Hindlimb muscle (tissue), 1 donor: ENCODE measurements around the gene C6. TPM values are rescaled to one million over a fixed set of nuclear protein-coding genes. Genes with fewer than 3 reads are reported as not detected.
A peak's percentile ranks its signal among the peaks of the same experiment; 100 is the strongest.
"Not testable (repeated sequence)": the region's sequence is repeated elsewhere in the genome, so short reads cannot be mapped to it uniquely, and the experiment has no call there.

ENCODE experiments used
- DNase-seq: peaks from one replicate; pipeline ENCODE4 v3.0.0-alpha.2; 2013
- polyA plus RNA-seq: library from polyadenylated mRNA; unstranded; fragments of 120-200 nt; gene quantifications from one replicate; pipeline ENCODE4 v1.2.1, GENCODE V29; 2013; ENCODE audit not compliant: insufficient read length

The C6 gene
- 0.19 TPM for polyA plus RNA-seq

GRCh38 chr5:41213340-41213739 is at the start of gene C6:
TSS of gene C6 (minus strand) at chr5:41213532. CDS start at chr5:41203230, 10,302 bp downstream.
- no peak for DNase-seq

- no peak for DNase-seq
Measured at GRCh38 chr5:41256400-41256799, 43.1 kb upstream of the C6 start.

GRCh38 chr5:41253109-41253508 is 39.8 kb upstream of the C6 start:
- DNase-seq: no peak

GRCh38 chr5:41252036-41252435 is 38.7 kb upstream of the C6 start:
- DNase-seq: no peak

GRCh38 chr5:41250351-41250987 is 37.1 kb upstream of the C6 start:
- DNase-seq: no peak

GRCh38 chr5:41247135-41247534 is 33.8 kb upstream of the C6 start:
- DNase-seq: no peak

- DNase-seq: no peak
Measured at GRCh38 chr5:41246376-41246775, 33.0 kb upstream of the C6 start.

- DNase-seq: no peak
Measured at GRCh38 chr5:41243558-41243957, 30.2 kb upstream of the C6 start.

GRCh38 chr5:41240985-41241384 is 27.7 kb upstream of the C6 start:
- DNase-seq: no peak

GRCh38 chr5:41240390-41240789 is 27.1 kb upstream of the C6 start:
- no peak for DNase-seq

GRCh38 chr5:41234475-41234874 is 21.1 kb upstream of the C6 start:
- no peak for DNase-seq

- DNase-seq: no peak
Measured at GRCh38 chr5:41232797-41233196, 19.5 kb upstream of the C6 start.

GRCh38 chr5:41230276-41230675 is 16.9 kb upstream of the C6 start:
- not testable (repeated sequence) for DNase-seq

- no peak for DNase-seq
Measured at GRCh38 chr5:41223962-41224361, 10.6 kb upstream of the C6 start.

- peak; percentile 16 for DNase-seq
Measured at GRCh38 chr5:41219658-41220269, 6.4 kb upstream of the C6 start.

- DNase-seq: no peak
Measured at GRCh38 chr5:41218929-41219657, 5.8 kb upstream of the C6 start.

GRCh38 chr5:41214182-41214581 is 850 bp upstream of the C6 start:
- DNase-seq: no peak

- DNase-seq: no peak
Measured at GRCh38 chr5:41212935-41213334, 397 bp downstream of the C6 start.

GRCh38 chr5:41211417-41211816 is 1.9 kb downstream of the C6 start:
- no peak for DNase-seq

GRCh38 chr5:41205475-41205874 is 7.9 kb downstream of the C6 start:
- not testable (repeated sequence) for DNase-seq

- DNase-seq: no peak
Measured at GRCh38 chr5:41203033-41203432, 10.3 kb downstream of the C6 start.

GRCh38 chr5:41201082-41201772 is 12.1 kb downstream of the C6 start:
- no peak for DNase-seq

GRCh38 chr5:41200506-41200905 is 12.8 kb downstream of the C6 start:
- DNase-seq: no peak
